GM04504 (cell line): ENCODE data around the gene HSPA6.
"Not testable (repeated sequence)": the region's sequence is repeated elsewhere in the genome, so short reads cannot be mapped to it uniquely, and the experiment has no call there.

ENCODE experiments used
- DNase-seq: peaks from one replicate; pipeline ENCODE4 v3.0.0-alpha.2; 2012; ENCODE audit warnings: low read depth

HSPA6 gene

GRCh38 chr1:161560960-161561715 lies 36.8 kb downstream of the HSPA6 start:
- not testable (repeated sequence) for DNase-seq

- not testable (repeated sequence) for DNase-seq
Measured at GRCh38 chr1:161562441-161562840, 38.1 kb downstream of the HSPA6 start.

GRCh38 chr1:161563522-161563921 lies 39.2 kb downstream of the HSPA6 start:
- not testable (repeated sequence) for DNase-seq

- not testable (repeated sequence) for DNase-seq
Measured at GRCh38 chr1:161566602-161566960, 42.2 kb downstream of the HSPA6 start.

- DNase-seq = not testable (repeated sequence)
Measured at GRCh38 chr1:161571703-161572102, 47.4 kb downstream of the HSPA6 start.
